Stimulated activated naive CD4-positive, alpha-beta T cell (primary cell): ENCODE results near the gene EDIL3.
"Not testable (repeated sequence)": the region's sequence is repeated elsewhere in the genome, so short reads cannot be mapped to it uniquely, and the experiment has no call there.

Experiments used
- DNase-seq, 6 experiments: peaks; one replicate each; lab custom pipeline; 2025; lab: John Stamatoyannopoulos, UW

The EDIL3 gene

DNA sequence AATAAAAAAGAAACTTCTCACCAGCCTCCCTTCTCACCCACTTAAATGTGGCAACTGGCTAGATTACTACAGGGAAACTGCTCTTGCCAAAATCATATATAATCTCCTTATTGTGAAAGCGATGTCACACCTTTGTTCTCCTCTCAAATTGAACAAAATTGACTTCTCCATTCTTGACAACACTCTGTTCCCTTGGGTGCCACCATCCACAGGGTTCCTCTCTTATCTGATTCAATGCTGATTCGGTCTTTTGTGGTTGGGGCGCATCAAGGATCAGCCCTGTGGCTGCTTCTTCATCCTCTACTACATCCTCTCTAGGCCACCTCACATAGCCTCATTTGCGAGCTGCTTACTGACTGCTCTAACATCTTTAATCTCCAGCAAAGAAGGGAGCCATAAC is 86.1 kb downstream of the EDIL3 start:
- no peak for DNase-seq

- DNase-seq: not testable (repeated sequence)
Observed at GRCh38 chr5:84297641-84298040, 87.0 kb downstream of the EDIL3 start.

GRCh38 chr5:84292788-84293653 is 91.7 kb downstream of the EDIL3 start:
- no peak for DNase-seq

DNA sequence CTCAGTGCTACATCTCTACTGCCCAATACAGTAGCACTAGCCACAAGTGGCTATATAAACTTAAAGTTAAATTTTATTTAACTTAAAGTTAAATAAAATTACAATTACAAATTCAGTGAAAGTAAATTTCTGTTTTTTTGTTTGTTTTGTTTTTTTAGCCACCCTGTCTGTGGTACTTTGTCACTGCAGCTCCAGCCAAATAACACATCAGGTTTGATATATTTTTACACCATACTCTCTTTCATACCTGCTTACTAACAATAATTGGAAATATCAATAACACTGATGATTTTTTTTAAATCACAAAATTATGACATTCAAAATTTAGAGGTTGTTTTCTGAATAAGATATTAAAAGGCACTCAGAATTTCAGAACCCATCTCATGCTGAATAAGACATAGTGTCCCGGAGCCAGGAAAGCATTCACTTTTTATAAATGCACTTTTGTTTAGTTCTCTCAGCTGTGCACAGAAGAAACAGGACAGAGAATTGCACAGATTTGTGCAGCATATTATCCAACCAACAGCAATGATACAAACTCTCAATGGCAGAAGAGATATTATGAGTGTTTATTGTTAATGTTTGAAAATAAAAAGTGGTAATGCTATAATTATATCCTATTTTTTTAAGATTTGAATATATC is 92.6 kb downstream of the EDIL3 start:
- no peak for DNase-seq

GRCh38 chr5:84290673-84291072 is 94.0 kb downstream of the EDIL3 start:
- DNase-seq: no peak

GRCh38 chr5:84290161-84290560 is 94.5 kb downstream of the EDIL3 start:
- no peak for DNase-seq

DNA sequence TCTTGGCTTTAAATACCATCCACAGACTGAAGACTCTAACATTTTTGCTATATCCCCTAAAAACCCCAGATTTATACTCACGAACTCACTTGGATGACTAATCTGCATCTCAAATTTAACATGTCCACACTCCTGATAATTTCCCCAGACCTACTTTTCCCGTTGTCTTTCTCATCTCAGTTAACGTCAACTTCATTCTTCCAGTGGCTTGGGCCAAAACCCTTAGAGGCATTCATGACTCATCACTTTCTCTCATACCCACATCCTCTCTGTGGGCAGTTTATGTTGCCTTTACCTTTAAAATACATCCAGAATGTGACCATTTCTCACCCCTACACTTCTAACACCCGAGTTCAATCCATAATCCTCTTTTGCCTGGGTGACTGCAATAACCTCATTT is 96.7 kb downstream of the EDIL3 start:
- DNase-seq: no peak

GRCh38 chr5:84286662-84287061 is 98.0 kb downstream of the EDIL3 start:
- DNase-seq: no peak

DNA sequence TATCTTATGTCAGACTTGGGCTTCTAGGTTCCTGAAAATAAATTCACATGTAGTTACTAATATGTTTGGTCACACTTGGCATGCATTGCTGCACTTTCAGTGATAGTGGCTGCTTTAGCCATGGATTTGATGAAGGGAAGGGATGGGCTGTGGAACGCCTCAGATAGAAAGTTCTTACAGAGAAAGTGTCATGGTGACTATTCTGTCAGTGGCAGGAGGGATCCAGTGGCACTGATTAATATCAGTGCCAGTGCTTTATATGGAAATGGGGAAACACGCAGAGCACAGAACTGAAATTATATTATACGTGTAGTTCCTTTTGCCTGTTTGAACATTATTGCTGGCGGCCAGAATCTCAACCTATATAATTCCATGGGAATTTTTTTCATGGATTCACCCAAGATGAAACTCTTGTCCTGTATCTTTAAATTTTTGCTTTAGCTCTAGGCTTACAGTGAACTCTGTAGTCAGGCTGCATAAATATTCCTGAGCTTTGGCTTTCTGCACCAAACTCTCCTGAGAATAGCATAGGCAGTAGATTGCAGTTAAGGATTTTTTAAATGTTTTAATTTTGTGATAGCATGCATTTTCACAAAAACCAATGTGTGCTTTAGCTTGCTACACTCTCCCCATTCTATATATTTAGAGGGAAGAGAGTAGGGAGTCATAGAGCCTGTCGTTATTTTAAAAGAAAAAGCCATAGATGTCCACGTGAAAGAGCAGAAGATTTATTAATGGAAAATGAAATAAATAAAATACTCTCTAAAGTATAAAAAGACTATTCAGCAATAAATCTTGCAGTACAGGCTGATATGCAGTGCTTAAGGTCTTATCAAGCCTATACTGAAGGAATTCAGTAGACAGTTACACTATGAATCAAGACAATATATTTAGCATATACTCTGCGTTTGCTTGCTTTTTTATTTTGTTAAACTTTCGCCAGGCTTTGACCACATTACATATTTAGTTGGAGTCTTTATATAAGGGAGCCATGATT is 98.7 kb downstream of the EDIL3 start:
- no peak for DNase-seq

- DNase-seq: no peak
Observed at GRCh38 chr5:84281383-84281782, 103.3 kb downstream of the EDIL3 start.

- no peak for DNase-seq
Observed at GRCh38 chr5:84279234-84279633, 105.4 kb downstream of the EDIL3 start.

- no peak for DNase-seq
Observed at GRCh38 chr5:84275609-84276008, 109.1 kb downstream of the EDIL3 start.

- no peak for DNase-seq
Observed at GRCh38 chr5:84274585-84275468, 109.9 kb downstream of the EDIL3 start.

GRCh38 chr5:84273517-84273883 is 111.2 kb downstream of the EDIL3 start:
- no peak for DNase-seq

DNA sequence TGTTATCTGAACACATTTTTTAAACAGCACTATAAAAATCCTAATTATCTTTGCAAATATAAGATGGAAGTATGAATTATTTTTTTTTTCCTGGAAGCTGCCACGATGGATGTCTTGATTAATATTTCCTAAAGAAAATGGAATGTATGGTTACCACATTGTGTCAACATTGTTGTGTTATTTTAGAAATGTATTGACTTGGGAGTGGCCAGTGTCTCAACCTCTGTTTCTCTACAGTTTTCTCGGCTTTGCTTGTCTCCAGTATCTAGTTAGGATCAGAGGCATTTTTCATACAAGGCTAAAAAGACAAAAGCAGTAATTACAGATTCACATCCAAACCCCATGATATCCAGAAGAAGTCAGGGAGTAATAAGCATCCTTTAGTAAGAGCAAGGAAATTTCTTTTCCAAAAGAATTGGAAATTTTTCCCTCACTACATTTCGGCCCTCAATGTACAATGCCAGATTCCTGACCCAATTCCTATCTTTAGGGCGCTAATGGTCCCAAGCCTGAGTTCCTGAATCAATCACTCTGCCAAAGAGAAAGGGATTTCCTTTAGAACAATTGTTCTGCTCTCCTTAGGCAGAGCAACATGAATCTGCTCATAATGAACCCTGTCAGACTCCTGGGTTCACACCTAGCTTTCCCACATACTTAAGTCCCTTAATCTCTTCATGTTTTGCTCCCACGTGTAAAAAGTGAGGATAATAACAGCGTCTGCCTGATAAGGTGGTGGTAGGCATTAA is 111.7 kb downstream of the EDIL3 start:
- DNase-seq: no peak

- no peak for DNase-seq
Observed at GRCh38 chr5:84265739-84266550, 118.7 kb downstream of the EDIL3 start.

GRCh38 chr5:84265130-84265529 is 119.5 kb downstream of the EDIL3 start:
- no peak for DNase-seq

DNA sequence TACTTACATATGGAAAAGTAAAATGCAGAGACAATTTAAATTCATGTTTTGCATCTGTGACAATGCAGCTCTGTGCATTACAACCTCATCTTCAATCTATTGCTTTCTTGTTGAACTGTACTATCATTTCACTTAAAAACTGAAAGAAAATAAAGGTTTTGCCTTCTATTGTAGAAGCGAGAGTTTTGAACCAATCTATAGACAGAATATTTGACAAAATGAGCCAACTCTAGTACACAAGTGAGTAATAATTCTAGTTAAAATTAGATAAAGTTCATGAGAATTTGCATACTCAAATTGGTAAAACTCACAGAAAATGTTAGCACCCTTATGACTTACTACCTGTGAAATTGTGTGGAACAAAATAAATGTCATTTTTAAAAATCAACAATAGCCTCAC is 123.7 kb downstream of the EDIL3 start:
- DNase-seq: no peak

GRCh38 chr5:84260140-84260539 is 124.5 kb downstream of the EDIL3 start:
- DNase-seq: no peak
